Activated CD8-positive, alpha-beta memory T cell treated with anti-CD3 and anti-CD28 coated beads for 36 hours (primary cell): ENCODE measurements around the gene EPB41L4A. TPM values are rescaled to one million over a fixed set of nuclear protein-coding genes. Genes with fewer than 3 reads are reported as not detected.
"Not testable (repeated sequence)": the region's sequence is repeated elsewhere in the genome, so short reads cannot be mapped to it uniquely, and the experiment has no call there.

Experiments
- CTCF ChIA-PET: fragments of 350-600 bp; sonication (Branson Sonifier 250); formaldehyde crosslinking; loops from one replicate; lab custom pipeline; 2021; ENCODE audit warnings: antibody characterized with exemption; lab: Charles Lee
- POLR2A ChIA-PET: fragments of 350-600 bp; sonication (Branson Sonifier 250); formaldehyde crosslinking; loops from one replicate; lab custom pipeline; 2021; ENCODE audit warnings: antibody characterized with exemption; lab: Charles Lee
- total RNA-seq, 2 experiments: library from RNA; stranded (reverse); gene quantifications; one replicate each; pipeline ENCODE4 v1.2.3, GENCODE V29; 2021

Gene EPB41L4A
- total RNA-seq, 2 experiments from 2014 or later, result 0.04 to 0.13 TPM

- ChIA-PET CTCF (no interaction called here), POLR2A (no interaction called here)
Observed at GRCh38 chr5:112366987-112367386, 52.1 kb downstream of the EPB41L4A start.

GRCh38 chr5:112360740-112361139 is 58.3 kb downstream of the EPB41L4A start:
- POLR2A ChIA-PET, CTCF ChIA-PET: not testable (repeated sequence)

GRCh38 chr5:112356178-112356956 is 62.7 kb downstream of the EPB41L4A start:
- ChIA-PET POLR2A (no interaction called here), CTCF (no interaction called here)

DNA sequence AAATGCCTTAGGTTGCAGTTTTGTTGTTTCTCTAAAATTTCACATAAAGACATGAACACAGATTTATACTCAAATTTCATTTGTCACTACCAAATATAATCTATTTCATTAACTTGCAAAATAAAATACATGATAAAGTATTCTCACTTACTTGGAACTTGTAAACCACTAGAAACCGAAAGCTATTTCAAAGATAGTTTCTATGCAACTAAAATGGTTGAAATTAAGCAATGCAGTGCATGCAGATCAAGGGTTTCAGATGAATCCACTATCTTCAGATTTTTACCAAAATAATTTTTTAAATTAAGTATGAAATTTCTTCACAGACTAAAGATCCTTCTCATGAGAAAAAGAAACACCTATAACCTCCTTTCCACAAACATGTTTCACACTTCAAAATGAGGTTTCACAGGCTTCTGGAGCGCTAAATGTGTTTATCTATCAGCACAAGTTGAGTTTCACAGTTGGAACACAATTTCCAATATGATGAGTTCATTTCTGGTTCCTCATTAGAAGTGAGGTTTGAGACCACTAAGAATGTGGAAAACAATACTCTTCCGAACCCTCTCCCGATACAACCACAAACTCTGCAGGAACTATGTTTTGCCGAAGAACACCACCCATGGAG is 63.9 kb downstream of the EPB41L4A start:
- POLR2A ChIA-PET, result no interaction called here
- CTCF ChIA-PET, result no interaction called here

DNA sequence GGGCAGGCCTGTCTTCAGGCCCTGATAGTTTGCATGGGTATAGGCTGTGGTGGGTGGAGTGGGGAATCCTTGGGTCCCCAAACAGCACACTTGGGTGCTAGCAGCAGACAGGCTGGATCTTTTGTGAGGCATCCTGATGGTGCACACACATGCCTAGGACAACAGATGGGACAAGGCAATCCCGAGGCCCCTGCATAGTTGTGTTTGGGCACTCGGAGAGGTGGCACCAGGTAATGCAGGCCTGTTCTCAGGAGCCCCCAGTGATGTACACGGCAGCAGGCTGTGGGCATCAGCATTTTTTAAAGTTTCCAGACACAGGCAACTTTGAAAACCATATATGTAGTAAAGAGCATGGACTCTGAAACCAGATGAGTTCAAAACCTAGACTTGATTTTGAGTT is 65.4 kb downstream of the EPB41L4A start:
- CTCF ChIA-PET, result no interaction called here
- POLR2A ChIA-PET, result no interaction called here

DNA sequence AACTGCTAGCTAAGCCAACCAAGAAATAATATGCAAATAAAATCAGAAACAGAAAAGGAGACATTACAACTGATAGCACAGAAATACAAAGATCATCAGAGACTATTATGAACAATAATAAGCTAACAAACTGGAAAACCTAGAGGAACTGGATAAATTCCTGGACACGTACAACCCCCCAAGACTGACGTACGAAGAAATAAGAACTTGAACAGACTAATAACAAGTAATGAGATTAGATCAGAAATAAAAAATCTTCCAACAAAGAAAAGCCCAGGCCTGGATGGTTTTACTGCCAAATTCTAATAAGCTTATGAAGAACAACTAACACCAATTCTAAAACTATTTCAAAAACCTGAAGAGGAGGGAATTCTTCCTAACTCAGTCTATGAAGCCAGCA is 67.9 kb downstream of the EPB41L4A start:
- CTCF ChIA-PET, result no interaction called here

GRCh38 chr5:112350626-112351025 is 68.5 kb downstream of the EPB41L4A start:
- POLR2A ChIA-PET, result no interaction called here

More for the DNA sequence above, 67.9 kb downstream of the EPB41L4A start:
- POLR2A ChIA-PET, result no interaction called here

GRCh38 chr5:112349371-112349770 is 69.7 kb downstream of the EPB41L4A start:
- POLR2A ChIA-PET, result no interaction called here

More at GRCh38 chr5:112350626-112351025, 68.5 kb downstream of the EPB41L4A start:
- CTCF ChIA-PET, result no interaction called here

GRCh38 chr5:112348915-112349314 is 70.2 kb downstream of the EPB41L4A start:
- CTCF ChIA-PET, result no interaction called here
- POLR2A ChIA-PET, result no interaction called here

More at GRCh38 chr5:112349371-112349770, 69.7 kb downstream of the EPB41L4A start:
- CTCF ChIA-PET, result no interaction called here

GRCh38 chr5:112348387-112348786 is 70.7 kb downstream of the EPB41L4A start:
- ChIA-PET POLR2A (no interaction called here), CTCF (no interaction called here)

- ChIA-PET CTCF (no interaction called here), POLR2A (no interaction called here)
Observed at GRCh38 chr5:112346411-112347044, 72.5 kb downstream of the EPB41L4A start.

GRCh38 chr5:112344540-112344939 is 74.5 kb downstream of the EPB41L4A start:
- ChIA-PET CTCF (no interaction called here), POLR2A (no interaction called here)

DNA sequence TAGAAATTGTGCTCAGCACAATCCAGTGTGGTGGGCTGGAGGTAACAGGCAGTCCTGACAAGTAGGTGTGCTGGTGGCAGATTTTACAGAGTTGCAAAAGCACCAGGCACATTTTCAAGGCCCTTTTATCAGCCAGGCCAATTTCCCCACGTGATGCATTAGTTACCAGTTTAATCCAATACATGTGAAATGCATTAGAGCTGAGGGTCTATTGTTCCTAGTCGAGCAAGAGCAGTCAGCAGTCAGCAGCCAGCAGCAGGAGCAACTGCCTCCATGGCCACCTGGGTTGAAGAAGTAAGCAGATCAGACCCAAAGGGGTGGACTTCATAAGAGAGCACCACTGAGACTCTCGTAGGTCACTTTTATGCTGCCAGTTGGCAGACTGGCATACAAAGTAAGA is 76.7 kb downstream of the EPB41L4A start:
- CTCF ChIA-PET, result no interaction called here
- POLR2A ChIA-PET, result no interaction called here

DNA sequence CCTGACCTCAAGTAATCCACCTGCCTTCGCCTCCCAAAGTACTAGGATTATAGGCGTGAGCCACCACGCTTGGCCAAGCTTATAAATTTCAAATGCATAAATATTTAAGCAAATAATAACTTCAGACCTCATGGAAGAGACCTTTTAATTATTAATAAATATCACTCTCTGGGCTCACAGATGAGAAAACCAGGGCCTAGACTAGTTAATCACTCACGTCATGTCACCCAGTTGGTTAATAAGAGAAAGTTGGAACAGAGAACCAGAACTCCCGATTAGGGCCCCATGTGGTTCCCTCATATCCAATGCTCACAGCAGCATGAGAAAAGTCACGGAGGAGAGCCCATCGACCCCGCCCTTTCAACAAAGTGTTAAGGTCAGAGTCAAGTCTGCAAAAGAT is 79.3 kb downstream of the EPB41L4A start:
- ChIA-PET POLR2A (no interaction called here), CTCF (no interaction called here)

GRCh38 chr5:112338681-112339337 is 80.3 kb downstream of the EPB41L4A start:
- POLR2A ChIA-PET, result no interaction called here
- CTCF ChIA-PET, result no interaction called here

DNA sequence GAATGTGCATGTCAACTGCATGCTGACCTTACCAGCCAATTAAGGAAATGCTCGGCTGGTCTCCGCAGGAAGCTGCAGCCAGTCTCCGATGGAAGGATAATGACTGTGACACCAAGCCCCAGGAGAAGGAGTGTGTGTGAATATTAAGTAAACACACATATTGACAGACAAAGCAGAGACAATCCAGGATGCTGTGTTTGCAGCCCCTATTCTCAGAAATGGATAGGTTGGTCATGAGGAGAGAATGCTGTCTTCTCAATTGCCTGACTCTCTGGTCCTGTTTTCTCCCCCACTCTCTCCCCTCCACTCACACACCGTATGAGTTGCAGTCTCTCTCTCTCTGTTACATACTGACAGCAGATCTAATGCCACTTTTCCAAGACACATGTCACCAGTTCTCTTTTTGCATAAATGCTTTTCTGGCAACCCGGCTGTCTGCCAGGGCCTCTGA is 85.7 kb downstream of the EPB41L4A start:
- POLR2A ChIA-PET, result no interaction called here
- CTCF ChIA-PET, result no interaction called here

DNA sequence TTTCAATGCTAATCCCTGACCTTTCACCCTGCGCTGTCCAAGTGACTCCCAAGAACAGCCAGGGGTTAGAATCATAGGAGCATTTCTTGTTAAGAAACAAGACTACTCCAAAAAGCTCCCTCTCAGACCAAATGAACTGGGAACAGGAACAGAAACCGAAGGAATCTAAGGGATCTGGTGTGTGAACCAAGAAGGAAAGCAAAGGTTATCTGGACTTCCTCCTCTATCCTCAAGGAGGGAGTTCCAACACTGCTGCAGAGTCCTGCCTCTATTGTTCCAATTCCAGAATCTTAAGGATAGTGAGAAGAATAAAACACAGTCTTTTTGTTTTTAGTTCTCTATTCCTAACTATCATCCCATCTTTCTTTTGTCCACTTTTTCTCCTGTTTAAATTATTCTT is 87.2 kb downstream of the EPB41L4A start:
- ChIA-PET CTCF (no interaction called here), POLR2A (no interaction called here)

DNA sequence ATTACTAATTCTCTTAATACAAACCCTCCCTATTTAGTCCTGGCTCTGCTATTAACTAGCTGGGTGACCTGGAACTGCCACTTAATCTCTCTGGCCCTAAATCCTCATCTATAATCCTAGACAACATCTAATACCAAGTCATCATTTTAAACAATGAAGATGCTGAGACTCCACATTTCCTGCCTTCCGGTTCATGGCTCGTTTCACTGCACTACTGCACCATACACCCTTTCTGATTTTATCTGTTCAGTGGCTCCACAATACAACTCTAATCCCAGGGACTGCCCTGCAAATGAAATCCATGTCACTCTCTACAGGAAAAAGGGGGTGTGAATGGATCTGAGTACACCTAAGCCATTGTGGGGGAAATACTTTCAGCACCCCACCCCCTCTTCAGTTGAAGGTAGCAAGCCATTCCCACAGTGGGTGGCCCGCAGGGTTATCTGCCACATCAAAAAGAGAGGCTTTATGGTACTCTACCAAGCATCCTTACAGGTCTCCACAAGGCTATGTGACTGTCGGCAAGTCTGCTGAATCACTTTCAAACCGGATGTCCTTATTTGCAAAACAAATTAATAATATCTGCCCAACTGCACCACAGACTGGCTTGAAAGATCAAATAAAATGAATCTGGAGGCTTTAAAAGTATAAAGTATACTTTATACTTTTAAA is 89.5 kb downstream of the EPB41L4A start:
- POLR2A ChIA-PET, result no interaction called here

GRCh38 chr5:112323166-112323565 is 95.9 kb downstream of the EPB41L4A start:
- ChIA-PET POLR2A (no interaction called here), CTCF (no interaction called here)

More for the DNA sequence above, 89.5 kb downstream of the EPB41L4A start:
- CTCF ChIA-PET, result no interaction called here

DNA sequence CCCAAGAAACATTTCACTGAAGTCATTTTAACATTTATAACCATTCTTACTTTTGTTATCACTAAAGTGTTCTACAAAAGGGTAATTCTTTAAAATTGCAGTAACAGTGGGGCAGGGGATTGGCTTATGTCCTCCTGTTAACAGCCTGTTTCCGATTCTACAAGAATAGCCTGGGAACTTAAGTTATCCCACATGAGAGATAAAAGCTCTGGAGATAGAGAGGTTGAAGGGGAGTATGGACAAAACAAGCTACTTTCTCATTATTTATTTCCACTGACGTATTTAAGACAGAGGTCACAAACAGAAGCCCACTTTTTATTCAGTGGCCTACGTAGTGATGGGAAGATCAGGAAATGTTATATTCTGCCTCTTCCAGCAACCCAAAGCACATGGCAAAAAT is 98.7 kb downstream of the EPB41L4A start:
- CTCF ChIA-PET, result no interaction called here
- POLR2A ChIA-PET, result no interaction called here
